Inflammatory macrophage treated with lipopolysaccharide for 4 hours (primary cell): ENCODE results near the gene RARG.

Experiments
- DNase-seq: peaks from one replicate; pipeline ENCODE4 v3.0.0-alpha.2; 2020

RARG gene

DNA sequence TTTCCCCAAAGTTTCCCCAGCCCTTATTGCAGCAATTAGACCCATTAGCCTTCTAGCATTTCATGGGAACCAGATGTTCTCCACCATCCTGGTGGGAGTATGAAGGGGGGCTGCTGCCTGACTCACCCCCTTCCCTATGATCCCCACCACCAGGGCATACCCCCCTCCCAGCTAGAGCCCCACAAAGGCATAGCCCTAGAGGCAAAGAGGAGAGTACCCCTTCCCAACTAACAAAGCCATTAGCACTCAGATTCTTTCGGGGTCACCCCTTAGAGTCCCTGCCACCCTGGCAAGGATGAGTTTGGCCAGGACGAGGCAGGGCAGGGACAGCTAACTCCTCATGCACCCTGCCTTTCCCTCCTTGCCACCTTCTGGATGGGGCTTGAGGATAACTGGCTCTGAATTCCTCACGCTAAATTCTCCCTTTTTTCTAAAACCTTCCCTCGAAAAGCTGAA lies 9.2 kb downstream of the RARG start:
- no peak for DNase-seq

DNA sequence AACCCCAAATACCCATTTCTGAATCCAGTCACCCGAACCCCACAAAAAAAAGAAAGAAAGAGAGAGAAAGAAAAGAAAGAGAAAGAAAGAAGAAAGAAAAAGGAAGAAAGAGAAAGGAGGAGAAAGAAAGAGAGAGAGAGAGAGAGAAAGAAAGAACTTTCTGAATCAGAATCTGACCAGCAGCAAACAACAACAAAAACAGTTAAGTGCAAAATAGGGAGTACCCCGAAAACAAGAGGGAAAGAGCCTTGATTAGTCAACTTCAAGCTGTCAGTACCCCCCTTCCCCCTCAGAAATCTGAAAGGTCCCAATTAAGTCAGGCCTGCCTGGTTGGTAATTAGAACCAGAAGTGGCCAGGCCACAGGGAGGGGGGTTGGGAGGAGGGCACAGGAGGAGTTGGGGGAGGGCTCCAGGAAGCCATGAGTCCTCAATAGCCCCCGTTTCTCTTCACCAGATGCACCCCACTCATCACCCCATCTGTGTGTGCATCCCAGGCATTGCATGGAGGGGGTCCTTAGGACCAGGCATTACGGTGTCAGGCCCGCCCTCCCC lies 9.8 kb downstream of the RARG start:
- no peak for DNase-seq

DNA sequence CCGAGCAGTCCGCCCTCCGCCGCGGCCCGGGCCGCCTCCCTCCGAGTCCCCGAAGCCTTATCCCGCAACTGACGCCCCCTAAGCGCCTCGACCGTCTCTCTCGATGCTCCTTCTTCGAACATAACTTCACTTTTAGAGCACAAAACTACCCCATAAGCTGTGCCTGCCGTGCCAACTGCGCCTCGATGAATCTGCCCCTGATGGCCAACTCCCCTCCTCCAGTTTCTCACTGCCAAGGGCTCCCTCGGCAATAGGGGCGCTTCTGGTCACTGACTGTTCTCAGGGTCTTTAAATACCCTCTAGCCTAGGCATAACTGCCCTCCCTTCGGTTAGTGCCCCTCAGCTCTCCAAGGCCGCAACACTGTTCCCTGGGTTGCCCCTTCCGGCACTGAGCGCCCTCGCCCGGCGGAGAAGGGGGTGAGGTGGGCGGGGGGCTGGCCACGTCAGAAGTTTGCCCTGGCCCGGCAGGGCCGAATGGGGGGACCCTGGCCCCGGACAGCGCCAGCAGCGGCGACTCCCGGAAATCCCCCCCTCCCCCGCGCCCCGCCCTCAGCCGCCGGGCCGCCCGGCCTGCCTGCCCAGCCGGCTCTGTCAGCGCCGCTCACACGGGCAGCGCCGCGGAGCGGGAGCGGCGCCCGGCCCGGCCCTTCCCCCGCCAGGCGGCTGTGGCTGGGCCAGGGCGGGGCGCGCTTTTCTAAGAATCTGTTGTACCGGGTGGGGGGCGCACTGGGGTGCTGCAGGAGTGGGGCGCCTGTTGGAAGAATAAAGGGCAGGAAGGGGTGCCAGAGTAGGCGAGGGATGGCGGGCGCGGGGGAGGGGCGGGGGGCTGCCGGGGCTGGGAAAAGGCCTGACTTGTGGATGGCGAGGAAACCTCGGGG lies 10.6 kb downstream of the RARG start:
- DNase-seq: peak; percentile 58

DNA sequence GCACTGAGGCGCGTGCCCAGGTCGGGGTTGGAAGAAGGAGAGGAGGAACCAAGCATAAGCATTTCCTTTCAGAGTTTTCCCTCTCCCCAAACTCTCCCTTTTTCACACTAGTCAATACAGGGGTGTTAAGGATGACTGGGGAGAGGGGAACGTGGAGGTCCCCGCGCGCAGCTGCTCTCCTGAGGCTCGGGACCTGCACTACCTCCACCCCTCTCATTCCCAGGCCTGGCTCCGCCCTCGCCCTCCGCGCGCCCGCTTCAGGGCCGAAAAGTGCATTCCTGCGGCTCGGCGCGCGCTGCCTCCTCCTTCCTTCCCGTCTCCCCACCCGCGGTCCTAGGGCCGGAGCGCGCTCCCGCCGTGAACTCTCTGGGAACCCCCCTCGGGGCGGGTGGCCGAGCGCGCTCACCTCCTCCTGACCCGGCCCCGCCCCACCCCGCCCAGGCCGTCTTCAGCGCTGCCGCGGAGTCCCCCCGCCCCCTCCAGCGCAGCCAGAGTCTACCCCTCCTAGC lies 11.3 kb downstream of the RARG start:
- peak; percentile 91 for DNase-seq

DNA sequence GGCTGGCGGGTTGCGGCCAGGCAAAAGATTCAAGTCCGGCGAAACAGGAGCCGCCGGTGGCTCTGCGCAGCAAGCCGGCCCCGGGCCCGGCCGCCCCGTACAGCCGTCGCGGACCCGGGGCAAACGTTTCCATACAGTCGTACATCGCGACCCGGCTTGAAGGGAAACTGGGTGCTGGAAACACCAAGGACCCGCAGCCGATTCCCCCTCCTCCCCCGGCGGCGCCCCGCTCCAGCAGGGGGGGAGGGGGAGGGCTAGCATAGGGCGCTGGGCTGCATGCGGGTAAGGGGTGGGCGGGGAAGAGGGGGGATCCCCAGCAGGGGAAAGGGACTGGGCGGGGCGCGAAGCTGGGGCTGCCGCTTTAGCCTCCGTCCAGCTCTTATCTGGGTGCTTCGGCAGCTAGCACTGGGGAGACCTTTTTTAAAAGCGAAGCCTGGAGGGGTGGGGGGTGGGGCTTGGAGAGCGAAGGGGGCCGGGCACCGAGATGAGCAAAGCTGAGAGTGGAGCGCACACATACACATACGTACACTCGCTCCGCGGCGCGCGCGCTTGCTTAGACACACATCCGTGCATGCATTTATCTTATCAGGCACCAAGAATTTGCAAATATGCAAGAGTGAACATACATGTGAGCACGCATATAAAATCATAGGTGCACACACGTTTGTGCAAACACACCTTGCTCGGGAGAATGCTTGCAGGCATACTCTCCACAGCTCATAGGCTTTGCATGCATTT lies 11.9 kb downstream of the RARG start:
- DNase-seq: peak; percentile 46

DNA sequence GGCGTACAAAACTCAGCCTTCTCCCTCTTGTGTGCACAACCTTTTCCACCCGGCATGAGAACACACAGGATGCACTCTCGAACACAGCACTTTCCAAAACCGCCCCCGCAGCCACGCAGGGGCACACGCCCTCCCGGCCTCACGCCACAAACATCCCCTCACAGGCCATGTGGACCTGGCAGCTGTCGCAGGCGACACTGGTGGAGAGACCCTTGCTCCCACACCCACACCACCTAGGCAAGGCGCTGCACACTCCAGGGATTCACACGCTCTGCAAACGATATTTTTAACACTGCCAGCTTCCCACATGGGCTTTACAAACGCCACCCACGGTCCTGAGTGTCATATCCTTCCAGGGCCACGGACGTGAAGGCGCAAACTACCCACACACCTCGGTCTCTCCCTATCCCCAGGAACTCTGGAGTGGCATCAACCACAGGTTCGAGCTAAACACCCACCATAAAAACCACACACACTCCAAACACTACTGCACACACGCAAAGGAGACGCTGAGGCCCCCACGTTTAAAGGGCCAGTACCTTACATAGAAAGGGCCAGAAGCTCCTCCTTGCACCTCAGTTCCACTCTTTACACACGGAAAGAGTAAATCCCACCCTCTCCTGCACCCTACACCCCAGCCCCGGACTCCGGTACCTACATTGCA lies 12.6 kb downstream of the RARG start:
- peak; percentile 59 for DNase-seq

DNA sequence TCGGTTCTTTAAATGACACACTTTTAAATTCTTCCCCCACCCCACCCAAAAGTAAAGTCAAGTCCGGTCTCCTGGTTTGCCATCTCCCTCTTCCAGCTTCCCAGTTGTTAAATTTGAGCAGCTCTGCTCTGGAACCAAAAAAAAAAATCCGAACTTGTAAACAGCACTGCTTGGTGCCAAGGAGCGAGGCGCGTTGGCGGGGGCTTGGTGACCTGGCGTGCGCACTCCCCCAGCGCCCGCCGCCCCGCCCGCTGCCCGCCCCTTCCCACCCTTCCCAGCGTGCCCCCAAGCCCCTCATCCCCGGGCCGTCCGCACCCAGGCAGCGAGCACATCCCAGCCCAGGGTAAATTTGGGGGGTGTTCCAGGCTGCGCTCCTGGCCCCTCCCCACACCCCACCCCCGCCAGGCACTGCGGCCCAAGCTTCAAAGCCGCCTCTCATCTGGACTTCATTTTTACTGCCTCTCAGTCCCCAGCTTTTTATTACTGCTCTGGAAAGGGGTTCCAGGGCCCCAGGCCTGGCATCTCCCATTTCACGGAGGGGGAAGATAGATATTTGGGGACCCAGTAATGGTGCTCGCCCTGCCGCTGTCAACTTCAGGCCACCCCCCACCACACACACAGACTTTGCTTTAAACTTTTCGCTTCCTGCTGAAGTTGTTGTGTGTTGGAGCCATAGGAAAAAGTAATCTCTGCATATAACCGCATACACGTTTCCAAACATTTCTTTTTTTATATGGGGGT lies 13.3 kb downstream of the RARG start:
- no peak for DNase-seq

DNA sequence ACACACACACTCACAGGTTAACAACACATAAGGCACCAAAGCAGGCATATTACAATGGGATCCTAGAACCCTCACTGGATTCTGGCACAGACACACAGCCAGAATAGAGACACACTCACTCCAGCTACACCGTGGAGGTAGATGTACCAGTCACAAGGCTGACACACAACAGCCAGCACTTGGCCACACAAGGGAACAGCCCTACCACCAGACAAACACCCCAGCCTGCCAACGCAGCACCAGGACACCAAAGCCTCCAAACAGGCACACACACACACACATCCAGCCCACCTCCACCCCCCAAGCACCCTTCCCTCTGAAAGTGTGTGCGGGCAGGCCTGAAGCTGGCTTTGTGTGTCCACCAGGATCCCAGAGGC lies 14.1 kb downstream of the RARG start:
- no peak for DNase-seq

DNA sequence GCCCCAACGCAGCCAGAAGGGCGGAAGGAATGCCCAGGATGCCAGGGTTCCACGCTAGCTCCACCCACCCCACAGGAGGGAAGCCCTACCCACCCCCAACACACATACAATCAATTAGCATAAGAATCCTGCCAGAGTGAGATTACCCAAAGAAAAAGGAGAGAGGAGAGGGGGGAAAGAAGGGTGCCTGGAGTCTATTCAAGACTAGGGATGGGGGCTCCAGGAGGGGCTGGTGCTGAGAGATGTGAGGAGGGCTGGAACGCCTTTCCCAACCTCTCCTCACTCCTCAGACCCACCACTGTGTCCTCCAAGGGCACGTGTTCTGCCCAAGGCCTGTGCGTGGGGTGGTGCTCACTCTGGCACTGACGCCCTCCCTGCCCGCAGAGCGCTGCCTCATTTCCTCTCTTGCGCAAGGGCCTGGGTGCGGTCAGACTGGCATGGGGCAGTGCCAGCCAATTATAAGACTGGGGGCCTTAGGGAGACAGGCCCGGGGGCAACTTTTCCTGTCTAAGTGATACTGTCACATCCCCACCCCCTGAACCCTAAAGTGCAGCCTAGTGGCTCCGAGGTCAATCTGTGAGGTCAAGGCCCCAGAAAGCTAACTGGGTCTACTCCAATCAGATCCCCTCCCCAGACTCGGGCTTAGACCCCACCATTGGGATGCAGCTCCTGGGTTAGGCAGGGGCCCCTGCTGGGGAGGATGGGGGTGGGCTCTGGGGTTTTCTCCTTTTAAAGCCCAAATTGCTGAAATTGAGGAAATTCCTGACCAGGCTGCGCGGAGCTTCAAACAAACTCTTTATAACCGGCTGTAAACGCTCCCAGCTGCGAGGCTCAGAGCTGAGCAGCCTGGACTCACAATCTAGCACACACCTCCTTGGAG lies 14.7 kb downstream of the RARG start:
- peak; percentile 73 for DNase-seq

DNA sequence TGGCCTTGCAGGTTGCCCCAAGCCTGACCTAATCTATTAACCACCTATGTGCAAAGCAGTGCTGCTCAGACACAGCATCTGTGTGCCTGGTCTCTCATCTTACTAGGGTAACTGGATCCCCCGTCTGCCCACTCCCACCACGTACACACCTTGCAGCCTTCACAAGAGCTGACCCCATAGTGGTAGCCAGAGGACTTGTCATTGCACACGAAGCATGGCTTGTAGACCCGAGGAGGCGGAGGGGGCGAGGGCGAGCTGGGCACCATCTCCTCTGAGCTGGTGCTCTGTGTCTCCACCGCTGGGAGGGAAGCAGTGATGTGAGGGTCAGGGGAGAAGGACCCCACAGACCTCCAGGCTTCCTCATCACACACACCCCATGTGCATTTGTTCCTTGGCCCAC lies 16.5 kb downstream of the RARG start:
- DNase-seq: no peak

DNA sequence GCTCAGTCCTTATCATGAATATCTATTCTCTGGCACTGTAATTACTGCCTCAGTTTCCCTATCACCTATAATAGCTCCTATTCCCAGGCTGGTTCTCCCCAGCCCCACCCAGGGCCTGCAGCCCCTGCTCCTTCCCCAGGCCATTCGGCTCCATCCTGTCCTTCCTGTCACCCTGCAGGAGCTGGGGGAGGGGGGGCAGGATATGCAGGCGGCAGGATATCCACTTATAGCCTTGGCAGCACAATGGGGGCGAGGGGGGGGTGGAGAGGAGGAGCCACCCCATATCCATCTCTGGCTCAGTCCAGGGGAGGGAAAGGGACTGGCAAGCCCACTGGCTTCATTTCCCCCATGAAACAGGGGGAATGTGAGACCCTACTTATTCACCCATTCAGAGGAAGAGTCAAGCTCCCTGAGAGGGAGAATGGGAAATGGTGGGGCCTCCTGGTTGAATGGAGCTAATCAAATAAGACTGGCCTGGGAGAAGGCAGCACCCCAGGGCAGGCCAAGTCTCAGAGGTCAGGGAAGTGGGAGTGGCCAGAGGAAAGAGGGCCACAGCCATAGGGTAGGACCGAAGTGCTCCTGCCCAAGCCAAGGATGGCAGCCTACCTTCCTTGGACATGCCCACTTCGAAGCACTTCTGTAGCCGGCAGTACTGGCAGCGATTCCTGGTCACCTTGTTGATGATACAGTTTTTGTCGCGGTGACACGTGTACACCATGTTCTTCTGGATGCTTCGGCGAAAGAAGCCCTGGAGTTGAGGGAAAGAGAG lies 17.1 kb downstream of the RARG start:
- no peak for DNase-seq

DNA sequence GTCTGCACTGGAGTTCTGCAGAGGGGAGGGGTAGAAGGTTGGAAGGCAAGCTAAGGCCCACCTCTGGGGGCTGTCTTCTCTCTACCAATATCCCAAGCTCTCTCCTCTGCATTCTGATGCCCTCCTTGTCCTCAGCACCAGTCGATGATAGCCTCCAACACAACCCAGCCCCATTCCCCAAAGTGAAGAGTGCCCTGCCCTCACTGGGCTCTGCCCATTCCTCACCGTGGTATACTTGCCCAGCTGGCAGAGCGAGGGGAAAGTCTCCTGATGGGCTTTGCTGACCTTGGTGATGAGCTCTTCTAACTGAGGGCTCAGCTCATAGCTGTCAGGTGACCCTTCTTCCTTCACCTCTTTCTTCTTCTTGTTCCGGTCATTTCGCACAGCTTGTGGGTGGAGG lies 17.8 kb downstream of the RARG start:
- no peak for DNase-seq

DNA sequence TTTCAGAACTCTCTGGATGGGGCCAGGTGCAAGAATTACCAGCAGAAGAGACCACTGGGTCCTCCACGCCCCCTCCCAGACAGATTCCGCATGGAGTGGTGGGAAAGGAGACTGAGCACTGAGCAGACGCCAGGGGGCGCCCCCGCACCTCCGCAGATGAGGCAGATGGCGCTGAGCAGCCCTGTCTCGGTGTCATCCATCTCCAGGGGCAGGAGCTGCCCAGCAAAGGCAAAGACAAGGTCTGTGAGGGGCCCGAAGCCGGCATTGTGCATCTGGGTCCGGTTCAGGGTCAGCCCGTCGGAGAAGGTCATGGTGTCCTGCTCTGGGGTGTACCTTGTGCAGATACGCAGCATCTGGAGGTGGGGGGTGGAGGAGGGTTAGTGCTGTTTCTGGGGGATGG lies 18.7 kb downstream of the RARG start:
- peak; percentile 75 for DNase-seq

DNA sequence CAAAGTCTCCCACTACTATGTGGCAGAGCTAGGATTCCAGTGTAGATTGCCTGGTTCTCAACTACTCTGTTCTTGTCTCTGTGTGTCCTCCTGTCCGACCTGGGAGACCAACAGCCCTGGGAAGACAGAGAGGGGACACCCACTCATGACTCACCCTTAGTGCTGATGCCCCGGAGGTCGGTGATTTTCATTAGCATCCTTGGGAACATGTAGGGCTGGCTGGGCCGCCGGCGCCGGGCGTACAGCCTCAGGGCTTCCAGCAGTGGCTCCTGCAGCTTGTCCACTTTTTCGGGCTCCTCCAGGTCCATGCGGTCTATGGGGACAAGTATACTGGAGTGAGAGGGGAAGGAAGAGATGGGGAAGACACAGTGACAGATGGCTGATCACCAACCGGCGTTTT lies 19.1 kb downstream of the RARG start:
- no peak for DNase-seq

DNA sequence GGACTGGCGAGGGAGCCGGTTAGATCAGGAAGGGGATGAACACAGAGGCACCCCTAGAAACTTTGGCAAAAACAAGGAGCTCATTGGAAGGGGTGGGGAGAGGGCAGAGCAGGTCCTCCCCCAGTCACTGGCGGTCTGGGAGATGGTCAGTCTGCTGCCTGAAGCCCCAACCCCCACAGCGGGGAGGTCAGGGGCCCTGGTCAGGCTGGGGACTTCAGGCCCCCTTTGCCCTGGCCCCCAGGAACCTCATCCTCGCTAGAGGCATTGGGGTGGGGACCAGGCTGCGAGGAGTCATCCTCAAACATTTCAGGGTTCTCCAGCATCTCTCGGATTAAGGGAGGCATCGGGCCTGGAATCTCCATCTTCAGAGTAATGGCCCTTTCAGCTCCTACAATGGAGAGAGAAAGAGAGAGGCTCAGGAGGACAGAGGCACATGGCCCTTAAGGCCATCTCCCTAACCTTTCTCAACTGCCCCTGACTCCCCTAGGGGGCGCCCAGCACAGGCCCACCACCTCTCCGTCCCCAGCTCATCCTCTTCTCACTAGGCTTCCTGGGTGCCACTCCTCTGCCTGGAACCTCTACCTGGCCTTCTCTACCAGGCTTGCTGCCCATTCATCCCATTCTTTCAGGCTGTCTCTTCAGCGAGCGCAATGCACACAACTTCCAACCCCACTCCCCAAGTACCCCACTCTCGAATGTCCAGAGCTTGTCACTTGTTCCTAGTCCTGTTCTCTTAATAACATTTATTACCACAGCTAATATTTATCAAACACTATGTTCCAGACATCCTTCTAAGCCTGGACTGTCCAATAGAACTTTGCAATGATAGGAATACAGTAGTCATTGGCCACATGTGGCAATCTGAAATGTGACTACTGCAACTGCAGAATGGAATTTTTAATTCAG lies 20.3 kb downstream of the RARG start:
- DNase-seq: peak; percentile 12

DNA sequence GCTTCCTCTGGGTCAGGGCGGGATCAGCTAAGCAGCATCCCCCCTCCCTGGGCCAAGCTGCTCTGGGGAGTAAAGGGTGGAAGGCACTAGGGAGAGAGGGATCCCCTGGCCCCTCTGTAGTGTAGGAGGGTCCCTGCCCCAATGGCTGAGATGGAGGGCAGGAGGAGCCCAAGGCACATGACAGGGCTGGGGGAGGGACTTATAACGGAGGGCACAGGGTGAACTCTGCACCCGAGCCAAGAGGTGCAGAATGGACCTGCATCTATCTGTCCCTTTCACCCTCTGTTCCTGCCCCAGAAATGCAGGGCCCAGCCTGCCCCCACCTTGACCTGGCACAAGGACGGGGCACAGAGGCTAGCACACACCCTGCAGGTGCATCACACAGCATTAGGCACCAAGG lies 21.2 kb downstream of the RARG start:
- no peak for DNase-seq

DNA sequence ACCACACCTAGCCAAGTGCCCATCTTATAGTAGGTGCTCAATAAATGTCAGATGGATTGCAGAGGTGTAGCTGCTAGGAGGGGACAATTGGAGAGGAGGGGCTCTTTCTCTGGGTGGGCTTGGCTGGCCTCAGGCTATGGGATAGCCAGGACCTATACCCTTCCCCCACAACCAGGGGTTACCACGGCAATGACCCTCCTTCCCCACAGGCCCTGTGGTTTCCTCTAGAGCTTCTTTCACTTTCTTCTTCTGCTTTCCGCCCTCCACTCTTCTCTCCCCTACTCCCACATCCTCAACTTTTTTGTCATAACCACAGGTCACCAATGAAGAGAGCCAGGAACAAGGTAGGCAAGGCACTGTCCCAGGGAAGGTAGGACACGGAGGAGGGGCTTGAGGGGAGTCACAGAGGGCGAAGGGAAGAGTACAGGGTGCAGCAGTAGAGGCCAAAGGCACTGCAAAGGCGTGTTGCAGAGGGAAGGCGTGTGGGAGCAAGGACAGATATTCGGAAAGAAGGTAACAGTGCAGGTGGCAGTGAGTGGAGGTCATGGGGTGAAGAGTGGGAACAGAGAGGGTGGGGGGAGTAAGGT lies 23.0 kb downstream of the RARG start:
- DNase-seq: peak; percentile 82

DNA sequence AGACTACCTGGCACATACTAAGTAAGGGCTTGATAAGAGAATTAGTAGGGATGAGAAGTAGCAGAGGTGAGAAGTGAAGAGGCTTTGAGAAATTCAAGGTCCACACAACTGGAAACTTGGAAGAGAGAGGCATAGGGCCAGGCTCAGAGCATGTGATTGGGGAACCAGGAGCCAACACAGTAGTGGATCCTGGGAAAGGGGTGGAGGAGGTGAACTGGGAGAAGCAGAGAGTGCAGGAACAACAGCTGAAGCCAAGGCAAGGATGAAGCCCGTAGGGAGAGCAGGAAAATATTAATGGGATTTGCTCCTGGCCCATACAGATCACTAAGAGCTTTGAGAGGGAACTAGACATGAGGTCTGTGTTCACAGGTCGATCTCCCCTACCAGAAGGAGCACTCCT lies 23.6 kb downstream of the RARG start:
- DNase-seq: no peak

DNA sequence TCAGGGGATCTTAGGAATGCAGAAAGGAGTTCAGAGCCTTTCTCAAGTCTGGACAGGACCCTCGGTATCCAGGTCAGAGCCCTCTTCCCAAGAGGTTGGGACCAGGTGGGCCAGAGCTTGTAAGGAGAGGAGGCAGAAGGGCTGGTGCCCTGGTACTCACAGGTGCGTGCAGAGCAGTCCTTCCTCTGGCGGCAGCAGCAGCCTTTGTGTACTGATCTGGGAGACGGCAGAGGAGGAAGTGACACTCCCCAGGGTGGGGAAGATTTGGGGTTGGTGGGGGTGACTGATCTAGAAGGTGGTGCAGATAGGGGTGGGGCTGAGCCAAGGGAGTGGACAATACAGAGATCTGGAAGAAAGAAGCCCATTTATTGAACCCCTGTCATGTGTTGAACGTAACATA lies 25.0 kb downstream of the RARG start, which contains the start of gene ITGB7:
Gene ITGB7 (minus strand): TSS at position 210 of the 400 bp plus-strand sequence. CDS start 6,808 bp downstream, outside the sequence.
- DNase-seq: peak; percentile 16
